SHP77 (cell line): ENCODE data around the gene KIF13A.
"Not testable (repeated sequence)": the region's sequence is repeated elsewhere in the genome, so short reads cannot be mapped to it uniquely, and the experiment has no call there.

Experiments
- DNase-seq, 2 experiments: peaks; one replicate each; lab custom pipeline; 2025; lab: John Stamatoyannopoulos, UW

KIF13A gene

DNA sequence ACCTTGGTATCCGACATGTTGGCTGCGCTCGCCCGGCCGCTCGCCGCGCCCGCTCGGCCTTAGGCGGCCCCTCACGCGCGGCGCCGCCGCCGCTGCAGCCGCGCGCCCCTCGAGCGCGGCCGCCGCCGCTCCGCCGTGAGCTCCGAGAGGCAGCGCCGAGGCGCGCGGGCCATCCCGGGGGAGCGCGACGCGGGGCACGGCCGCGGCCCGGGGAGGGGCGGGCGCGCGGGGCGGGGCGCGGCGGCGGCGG is at the start of gene KIF13A:
KIF13A (minus strand) TSS at position 189 of the 250 bp plus-strand sequence; CDS start at position 17, 172 bp downstream.
- no peak for DNase-seq

DNA sequence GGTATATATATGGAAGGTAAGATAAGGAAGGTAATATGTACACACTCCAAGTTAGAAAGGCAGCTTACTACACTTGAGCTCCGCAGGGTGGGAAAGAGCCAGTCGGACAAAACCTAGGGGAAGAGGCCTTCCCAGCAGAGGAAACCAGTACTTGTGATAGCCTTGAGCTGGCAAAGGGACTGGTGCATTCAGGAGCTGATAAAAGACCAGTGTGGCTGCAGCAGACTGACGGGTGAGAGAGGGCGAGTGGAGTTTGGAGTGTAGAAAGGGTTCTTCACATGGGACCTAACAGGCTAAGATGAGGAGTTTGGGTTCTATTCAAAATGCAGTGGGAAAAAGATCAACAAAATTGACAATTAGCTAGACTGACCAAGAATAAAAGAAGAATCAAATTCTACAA is 49.3 kb upstream of the KIF13A start:
- no peak for DNase-seq

DNA sequence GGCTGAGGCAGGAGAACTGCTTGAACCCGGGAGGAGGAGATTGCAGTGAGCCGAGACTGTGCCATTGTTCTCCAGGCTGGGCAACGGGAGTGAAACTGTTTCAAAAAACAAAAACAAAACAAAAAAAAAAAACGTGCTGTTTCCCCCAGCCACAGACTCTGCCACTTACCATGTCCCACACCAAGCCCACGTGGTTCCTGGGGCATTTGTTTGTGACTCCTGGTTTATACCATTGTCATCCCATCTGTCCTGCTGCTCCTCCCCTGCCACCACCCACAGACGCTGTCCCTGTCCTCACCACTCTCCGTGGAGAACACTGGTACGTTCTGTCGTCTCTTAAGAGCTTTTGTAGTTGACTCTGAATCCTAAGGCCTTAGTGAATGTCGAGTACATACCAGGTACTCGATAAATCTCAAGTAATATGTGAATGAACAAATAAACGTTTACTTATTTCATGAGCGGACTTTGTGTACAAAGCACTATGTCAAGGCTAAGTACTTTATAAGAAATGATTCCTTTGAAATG is 48.0 kb upstream of the KIF13A start:
- no peak for DNase-seq

DNA sequence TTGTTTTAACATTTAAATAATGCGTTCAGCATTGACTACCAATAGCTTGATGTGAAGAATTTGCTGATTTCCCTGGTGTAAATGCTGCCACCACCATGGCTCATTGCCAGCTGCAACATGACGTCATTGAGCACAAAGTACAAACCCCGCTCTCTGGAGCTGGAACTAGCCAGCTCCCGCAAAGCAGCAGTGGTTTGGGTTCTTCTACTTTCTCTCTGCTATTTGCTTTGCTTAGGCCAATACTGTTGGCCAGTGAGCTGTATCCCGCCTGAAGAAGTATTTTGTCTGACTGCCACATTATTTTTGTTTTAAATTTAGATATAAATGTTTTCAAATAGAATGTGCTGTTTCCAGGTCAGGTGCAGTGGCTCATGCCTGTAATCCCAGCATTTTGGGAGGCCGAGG is 47.4 kb upstream of the KIF13A start:
- peak; percentile 12 to 22 for DNase-seq

DNA sequence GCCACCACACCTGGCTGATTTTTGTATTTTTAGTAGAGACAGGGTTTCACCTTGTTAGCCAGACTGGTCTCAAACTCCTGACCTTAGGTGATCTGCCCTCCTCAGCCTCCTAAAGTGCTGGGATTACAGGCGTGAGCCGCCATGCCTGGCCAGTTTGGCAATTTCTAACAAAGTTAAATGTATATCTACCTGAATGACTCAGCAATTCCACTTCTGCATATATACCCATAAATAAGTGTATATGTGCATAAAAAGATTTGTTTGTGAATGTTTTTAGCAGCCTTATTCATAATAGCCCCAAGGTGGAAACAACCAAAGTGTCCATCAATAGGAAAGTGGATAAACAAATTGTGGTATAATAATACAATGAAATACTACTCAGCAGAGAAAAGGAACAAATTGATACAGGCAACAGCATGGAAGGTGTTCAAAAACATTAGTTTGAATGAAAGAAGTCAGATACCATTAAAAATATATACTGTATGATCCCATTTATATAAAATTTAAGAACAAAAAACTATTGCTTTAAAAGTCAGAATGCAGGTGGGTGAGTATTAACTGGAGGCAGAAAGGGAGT is 44.3 kb upstream of the KIF13A start:
- no peak for DNase-seq

DNA sequence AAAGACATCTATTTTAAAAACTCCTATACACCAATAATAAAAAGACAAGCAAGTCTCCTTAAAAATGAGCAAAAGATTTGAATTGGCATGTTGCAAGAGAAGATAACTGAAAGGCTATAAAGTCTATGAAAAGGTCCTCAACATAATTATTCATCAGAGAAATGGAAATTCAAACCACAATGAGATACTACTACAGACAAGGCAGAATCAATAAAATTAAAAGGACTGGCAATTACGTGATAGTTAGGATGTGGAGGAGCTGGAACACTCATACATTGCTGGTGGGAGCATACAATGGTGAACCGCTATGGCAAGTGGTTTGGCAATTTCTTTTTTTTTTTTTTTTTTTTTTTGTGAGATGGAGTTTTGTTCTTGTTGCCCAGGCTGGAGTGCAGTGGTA is 43.8 kb upstream of the KIF13A start:
- DNase-seq: no peak

DNA sequence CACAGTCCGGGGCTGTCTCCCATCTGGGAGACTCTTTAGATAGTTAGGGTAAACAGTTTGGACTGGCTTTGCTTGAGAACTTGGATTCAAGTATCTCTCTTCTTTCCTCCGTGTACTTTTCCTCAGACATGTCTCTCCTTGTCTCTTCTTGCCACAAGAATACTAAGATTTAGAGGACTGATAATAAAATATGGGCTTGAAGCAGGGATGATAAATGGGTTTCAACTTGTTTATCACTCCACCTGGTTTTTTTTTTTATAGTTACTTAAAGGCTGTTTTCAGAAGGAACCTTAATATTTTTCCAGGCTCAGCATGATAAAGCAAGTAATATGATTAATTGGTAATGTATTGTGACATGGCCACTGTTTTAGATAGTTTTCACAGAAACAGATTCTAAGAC is 40.9 kb upstream of the KIF13A start:
- DNase-seq: no peak

DNA sequence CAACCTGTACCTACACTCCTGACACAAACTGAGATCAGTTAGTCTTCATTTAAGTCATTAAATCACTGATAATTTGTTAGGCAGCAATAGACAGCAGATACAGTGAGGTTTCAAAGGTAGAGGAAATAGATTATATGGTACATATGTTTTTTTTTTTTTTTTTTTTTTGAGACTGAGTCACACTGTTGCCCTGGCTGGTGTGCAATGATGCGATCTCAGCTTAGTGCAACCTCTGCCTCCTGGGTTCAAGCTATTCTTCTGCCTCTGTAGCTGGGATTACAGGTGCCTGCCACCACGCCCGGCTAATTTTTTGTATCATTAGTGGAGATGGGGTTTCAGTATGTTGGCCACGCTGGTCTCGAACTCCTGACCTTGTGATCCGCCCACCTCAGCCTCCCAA is 38.2 kb upstream of the KIF13A start:
- no peak for DNase-seq

GRCh38 chr6:18024876-18025275 is 37.4 kb upstream of the KIF13A start:
- DNase-seq: no peak

- no peak for DNase-seq
These were observed 36.5 kb upstream of the KIF13A start for GRCh38 chr6:18023891-18024290.

GRCh38 chr6:18022398-18023231 is 35.2 kb upstream of the KIF13A start:
- no peak for DNase-seq

- no peak for DNase-seq
These were observed 33.9 kb upstream of the KIF13A start for GRCh38 chr6:18021166-18021850.

- DNase-seq: not testable (repeated sequence)
These were observed 33.1 kb upstream of the KIF13A start for GRCh38 chr6:18020545-18020944.

GRCh38 chr6:18019539-18020534 is 32.4 kb upstream of the KIF13A start:
- DNase-seq: no peak

DNA sequence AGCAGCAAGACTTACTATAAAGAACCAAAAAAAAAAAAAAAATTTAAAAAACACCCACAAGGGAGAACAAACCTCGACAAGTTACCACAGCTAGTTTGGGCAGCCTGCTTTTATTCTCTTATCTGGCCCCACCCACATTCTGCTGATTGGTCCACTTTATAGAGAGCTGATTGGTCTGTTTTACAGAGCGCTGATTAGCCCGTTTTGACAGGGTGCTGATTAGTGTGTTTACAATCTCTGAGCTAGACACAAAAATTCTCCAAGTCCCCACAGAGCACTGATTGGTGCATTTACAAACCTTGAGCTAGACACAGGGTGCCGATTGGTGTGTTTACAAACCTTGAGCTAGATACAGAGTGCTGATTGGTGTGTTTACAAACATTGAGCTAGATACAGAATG is 31.7 kb upstream of the KIF13A start:
- DNase-seq: not testable (repeated sequence)

- DNase-seq: no peak
These were observed 29.3 kb upstream of the KIF13A start for GRCh38 chr6:18016698-18017097.

GRCh38 chr6:18016133-18016532 is 28.7 kb upstream of the KIF13A start:
- DNase-seq: no peak

DNA sequence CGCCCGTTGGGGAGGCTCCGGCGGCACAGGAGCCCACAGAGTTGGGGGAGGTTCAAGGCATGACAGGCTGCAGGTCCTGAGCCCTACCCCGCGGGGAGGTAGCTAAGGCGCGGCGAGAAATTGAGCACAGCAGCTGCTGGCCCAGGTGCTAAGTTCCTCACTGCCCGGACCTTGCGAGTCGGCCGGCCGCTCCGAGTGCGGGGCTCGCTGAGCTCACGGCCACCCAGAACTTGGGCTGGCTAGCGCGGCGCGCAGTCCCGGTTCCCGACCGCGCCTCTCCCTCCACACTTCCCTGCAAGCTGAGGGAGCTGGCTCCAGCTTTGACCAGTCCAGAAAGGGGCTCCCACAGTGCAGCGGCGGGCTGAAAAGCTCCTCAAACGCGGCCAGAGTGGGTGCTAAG is 23.9 kb upstream of the KIF13A start:
- DNase-seq: no peak

DNA sequence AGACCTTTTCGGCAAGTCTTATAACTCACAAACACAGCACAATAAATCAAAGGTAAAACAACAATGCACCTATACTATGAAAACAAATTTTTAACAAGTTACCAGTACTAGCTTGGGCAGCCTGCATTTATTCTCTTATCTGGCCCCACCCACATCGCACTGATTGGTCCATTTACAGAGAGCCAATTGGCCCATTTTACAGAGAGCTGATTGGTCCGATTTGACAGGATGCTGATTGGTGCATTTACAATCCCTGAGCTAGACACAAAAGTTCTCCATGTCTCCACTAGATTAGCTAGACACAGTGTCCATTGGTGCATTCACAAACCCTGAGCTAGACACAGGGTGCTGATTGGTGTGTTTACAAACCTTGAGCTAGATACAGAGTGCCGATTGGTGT is 23.1 kb upstream of the KIF13A start:
- DNase-seq: not testable (repeated sequence)

DNA sequence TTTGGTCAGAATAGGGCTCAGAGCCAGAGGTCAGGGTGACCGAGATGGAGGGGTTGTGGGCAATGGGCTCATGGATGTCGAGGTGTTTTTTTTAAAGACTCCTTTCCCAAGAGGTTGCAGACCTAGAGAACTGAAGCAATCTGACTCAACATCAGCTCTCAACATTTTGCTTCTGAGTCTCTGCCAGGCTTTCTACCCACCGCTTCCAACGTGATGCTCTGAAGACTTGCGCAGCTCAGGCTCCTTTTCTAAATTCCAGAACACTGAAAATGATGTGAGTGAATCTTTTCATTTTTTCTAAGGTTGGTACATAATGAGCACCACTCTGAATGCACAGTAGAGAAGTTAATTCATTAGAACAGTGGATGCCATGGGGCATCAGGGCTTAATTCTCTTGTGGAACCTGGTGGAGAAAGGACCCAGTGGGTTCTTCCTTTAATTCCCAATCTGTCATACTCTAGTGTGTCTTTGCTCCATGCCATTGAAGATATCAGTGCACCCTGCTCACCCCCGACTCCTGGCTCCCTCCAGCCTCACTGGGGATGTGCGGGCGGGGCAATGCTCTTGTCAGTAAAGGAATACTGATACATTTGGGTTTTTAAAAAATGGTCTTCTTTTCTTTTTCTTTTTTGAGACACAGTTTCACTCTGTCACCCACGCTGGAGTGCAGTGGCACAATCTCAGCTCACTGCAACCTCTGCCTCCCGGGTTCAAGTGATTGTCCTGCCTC is 17.0 kb upstream of the KIF13A start:
- DNase-seq: no peak

DNA sequence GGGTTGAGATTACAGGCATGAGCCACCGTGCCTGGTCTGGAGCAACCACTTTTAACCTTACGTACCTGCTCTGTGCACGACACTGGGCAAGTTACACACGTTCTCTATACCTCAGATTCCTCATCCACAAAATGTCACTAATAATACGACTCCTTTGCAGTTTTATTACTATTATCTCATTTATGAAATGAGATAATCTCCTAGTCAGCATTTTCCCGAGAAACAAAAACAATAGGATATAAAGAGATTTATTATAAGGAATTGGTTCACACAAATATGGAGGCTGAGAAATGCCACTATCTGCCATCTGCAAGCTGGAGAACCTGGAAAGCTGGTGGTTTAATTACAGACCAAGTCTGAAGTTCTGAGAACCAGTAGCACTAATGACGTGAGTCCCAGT is 12.0 kb upstream of the KIF13A start:
- DNase-seq: no peak
